ENCODE data around the gene COL17A1.

COL17A1 gene

DNA sequence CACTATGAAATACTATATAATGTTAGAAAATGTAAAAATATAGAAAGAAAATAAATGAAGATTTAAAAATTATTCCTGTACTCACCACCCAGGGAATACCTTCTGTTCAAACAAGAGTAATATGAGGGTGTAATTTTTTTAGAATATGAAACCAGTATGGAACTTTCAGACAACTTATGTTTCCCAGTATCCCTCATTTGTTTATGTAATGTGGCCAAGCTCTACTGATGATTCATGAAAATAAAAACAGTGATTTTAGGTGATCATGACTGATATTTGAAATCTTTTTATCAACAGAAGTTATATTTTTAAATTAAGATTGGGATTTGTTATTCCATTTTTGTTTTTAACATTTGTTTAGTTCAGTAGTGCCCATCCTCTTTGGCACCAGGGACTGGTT is 100.0 kb downstream of the COL17A1 start:
- no peak for DNase-seq (ENCODE audit: low spot score)

DNA sequence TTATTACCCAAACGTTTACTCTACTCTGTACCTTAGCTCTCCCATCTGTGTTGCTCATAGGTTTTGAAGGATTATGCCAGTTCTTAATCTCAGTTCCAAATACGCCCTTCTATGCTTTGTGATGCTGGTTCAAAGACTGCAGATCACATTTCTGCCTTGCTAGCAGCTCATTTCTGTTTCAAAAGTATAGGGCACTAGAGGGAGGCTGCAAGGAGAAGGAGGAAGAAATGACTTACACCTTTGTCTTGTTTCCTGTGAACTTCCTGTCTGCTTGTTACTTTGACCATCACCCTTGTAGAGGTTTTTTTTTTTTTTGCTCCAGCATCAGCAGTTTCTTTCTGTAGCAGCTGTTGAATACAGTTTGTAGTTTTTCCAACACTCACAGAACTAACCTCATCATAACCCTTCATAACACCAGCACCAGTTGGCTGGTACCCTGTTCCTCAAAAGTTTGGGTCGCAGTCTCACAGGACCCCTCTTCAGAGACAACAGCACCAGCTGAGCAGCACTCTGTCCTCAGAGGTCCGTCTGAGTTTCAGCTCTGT is 102.2 kb downstream of the COL17A1 start:
- no peak for DNase-seq (ENCODE audit: low spot score)

DNA sequence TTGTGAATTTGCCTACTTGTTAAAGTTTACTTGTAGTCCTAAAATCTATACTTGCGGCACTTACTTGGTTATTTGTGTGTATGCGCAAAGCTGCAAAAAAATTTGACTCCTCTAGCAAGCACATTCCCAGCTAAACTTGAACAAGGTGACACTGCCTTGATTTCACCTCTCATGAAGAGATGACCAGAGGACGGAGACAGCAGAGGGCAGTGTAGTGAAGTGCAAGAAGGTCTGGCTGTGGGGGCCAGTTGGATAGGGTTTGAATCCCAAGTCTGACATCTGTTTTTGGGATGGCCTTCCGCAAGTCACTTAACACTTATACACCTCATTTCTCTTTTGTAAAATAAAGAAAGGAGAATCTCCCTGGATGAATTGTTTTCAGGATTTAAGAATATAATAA is 103.0 kb downstream of the COL17A1 start:
- no peak for DNase-seq (ENCODE audit: low spot score)
